DMS 273 treated with DMSO at 0.1 percent for 48 hours (cell line): ENCODE data around the gene PRTFDC1.
"Not testable (repeated sequence)": the region's sequence is repeated elsewhere in the genome, so short reads cannot be mapped to it uniquely, and the experiment has no call there.

Source experiments
- DNase-seq: peaks from one replicate; lab custom pipeline; 2025; lab: John Stamatoyannopoulos, UW

The PRTFDC1 gene

DNA sequence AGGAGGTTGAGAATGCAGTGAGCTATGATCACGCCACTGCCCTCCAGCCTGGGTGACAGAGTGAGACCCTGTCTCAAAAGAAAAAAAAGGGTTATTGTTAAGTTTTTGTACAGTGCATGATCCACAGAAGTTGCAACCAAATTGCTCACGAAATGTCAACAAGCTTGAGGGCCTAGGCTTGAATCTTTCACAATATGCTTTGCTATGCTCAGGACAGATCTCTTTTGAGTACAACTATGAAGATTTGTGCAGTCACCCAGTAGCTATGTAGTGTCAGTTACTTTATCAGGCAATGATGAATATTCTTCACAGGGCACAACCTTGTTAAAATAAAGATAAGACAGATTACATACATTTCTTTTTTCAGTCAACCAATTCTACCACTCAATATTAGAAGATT, 109.2 kb downstream of the PRTFDC1 start:
- DNase-seq: no peak

DNA sequence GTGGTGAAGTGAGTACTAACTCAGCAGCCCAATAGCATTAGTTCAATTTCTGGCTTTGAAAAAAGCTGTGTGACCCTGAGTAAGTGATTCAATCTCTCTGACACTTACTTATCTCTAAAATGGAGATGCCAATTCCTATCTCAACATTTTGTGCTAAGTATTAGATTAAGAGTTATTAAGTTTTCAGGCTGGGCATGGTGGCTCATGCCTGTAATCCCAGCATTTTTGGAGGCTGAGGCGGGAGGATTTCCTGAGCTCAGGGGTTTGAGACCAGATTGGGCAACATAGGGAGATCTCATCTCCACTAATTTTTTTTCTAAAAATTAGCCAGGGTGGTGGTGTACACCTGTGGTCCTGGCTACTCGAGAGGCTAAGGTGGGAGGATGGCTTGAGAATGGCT, 109.5 kb downstream of the PRTFDC1 start:
- DNase-seq: no peak

DNA sequence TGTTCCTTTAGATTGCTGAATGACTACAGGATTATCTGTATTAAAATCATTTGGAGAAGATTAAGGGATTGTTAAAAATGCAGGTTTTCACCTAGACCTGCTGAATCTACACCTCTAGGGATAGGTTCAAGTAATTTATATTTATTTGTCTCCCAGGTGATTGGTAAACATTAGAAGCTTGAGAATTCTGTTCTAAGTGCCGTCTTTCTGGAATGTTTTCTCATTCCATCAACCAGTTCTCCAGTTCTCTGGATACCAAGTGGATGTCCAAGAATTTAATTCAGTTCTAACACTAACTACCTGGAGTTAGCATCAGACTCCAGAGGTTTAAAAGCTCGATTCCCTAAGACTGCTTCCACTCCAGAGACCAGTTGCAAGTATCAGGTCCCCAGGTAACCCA, 110.9 kb downstream of the PRTFDC1 start:
- DNase-seq: no peak

DNA sequence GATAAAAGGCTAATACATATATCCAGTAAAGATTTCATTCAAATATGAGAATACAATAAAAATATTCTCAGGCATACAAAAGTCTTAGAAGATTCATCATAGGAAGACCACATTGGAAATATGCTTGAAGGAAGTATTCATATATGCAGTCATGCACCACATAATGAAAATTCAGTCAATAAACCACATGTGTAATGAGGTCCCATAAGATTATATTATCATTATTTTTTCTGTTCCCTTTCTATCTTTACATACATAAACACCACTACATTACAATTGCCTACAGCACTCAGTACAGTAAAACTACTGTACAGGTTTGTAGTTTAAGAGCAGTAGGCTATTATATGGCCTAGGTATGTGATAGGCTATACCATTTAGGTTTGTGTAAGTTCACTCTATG, 111.6 kb downstream of the PRTFDC1 start:
- no peak for DNase-seq

DNA sequence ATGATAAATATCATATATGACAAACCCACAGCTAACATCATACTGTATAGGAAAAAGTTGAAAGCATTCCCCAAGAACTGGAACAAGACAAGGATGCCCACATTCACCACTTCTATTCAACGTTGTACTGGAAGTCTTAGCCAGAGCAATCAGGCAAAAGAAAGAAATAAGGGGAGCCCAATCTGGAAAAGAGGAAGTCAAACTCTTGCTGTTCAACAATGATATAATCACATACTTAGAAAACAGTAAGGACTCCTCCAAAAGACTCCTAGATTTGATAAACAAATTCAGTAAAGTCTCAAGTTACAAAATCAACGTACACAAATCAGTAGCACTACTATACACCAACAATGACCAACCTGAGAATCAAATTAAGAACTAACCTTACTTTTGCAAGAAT, 114.6 kb downstream of the PRTFDC1 start:
- DNase-seq: not testable (repeated sequence)

DNA sequence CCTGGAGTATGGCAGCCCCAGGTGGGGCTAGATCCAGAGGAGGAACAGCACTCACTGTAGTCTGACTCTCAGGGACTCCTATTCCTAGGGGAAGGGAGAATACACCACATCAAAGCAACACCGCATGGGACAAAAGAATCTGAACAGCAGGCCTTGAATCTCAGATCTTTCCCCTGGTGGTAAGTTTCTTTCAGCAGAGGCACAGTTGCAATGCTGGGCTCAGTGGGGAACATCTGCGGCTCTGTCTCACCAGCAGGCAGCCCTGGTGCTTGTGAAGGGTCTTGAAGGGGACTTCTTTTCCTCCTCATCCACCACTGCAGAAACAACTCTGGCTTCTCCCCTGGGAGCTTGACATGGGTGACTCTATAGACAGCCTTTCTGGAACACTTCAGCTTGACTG, 117.5 kb downstream of the PRTFDC1 start:
- DNase-seq: no peak

DNA sequence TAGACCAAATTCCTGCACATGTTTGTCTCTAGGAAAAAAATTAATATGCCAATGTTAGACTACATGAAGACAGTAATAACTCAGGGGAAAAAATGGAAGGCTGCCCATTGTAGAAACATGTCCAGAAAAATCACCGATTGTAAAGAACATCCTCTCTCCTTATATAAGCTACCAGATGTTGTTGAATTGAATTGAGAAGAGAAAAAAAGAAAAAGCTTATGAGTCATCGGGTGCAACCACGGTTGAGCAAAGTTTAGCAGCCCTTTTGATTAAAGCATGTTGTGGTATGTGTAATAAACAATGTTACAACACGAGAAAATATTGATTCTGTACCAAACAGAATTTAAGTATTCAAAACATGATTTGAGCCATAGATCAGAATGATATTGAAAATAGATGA, 126.4 kb downstream of the PRTFDC1 start:
- peak; percentile 20 for DNase-seq

DNA sequence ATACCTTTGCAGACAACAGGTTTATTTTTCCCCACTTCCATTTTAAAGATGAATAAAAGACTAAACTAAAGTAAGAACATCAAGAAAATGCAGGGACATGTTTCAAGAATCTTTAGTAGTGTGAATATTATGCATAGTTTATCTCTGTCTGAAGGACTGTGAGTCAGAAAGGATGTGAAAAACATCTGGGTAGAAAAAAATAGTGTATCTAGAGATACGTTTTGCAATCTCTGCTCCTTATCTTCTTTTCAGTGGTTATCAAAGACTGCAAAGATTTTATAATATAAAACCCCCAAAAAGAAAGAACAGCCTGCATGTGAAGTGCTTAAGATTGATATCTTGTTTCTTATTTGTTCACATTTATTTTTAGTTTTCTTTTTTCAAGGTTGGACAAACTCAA, 126.9 kb downstream of the PRTFDC1 start:
- no peak for DNase-seq

DNA sequence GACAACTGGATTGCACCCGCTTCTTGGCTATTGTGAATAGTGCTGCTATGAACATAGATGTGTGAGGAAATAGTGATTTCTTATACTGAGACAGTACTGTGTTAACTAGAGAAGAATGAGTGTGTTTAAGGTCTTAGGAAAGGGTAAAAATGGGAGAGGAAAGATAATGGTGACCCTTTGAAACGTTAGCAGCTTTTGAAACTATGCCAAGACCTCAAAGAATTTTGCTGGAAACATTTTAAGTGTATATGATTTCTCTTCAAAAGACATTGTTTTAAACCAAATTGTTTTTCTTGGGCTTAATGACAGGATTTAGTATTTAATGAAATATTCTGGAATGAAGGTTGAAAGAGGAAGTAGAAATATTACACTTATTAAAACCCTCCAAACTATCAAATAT, 127.9 kb downstream of the PRTFDC1 start:
- no peak for DNase-seq

DNA sequence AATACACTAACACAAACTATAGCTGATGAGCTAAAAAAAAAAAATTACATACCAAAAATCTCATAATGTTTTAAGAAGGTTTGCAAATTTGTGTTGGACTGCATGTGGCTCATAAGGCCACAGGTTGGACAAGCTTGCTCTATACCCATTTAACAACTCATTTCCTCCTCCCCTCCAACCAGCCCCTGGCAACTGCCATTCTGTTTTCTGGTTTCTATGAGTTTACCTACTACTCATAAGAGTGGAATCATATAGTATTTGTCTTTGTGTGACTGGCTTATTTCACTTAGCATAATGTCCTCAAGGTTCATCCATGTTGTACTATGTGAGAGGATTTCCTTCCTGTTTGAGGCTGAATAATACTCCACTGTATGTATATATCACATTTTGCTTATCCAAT, 128.3 kb downstream of the PRTFDC1 start:
- no peak for DNase-seq

DNA sequence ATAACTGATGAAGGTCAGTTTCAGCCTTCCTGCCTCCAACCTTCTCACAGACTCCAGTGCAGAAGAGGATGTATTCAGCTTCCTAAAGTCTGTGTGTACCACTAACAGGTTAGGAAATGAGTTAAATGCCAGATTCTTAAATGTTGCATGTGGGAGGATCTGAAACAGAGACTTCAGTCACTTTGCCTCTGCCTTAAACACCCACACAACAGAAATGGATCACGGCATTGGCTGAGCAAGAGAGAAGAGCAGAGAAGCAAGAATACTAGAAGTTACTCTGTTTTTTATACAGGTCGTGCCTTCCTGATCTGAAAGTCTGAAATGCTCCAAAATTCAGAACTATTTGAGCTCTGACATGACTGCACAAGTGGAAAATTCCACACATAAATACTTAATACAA, 129.8 kb downstream of the PRTFDC1 start:
- no peak for DNase-seq

DNA sequence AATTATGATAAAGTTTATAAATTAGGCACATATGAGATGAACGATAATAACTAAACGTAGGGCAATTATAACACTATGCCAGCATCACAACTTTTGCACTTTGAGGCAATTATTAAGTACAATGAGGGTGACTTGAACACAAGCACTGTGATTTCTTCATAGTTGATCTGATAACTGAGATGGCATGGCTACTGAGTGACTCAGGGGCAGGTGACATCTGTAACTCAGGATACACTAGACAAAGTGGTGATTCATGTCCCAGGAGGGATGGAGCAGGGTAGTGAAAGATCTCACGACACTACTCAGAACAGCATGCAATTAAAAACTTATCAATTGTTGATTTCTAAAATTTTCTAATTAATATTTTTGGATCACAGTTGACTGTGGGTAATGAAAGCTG, 130.4 kb downstream of the PRTFDC1 start:
- DNase-seq: no peak

DNA sequence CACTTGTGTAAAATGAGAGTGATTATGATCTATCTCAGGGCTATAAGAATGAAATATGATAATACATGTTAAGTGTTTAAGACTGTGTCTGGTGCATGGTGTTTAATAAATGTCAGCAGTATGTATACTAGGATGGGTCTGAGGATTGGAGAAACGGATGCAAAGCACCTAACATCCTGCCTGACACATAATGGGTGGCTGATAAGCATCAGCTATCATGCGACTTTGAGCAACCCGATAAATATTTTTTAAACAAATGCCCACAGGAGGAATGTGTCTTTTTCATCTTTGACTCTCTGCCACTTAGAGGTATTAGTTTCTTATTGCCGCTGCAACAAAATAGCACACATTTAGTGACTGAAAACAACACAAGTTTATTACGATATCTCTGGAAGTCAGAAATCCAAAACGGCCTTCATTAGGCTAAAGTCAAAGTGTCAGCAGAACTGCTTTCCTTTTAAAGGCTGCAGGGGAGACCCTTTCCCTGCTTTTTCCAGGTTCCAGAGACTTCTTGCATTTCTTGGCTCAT, 135.5 kb downstream of the PRTFDC1 start:
- no peak for DNase-seq

DNA sequence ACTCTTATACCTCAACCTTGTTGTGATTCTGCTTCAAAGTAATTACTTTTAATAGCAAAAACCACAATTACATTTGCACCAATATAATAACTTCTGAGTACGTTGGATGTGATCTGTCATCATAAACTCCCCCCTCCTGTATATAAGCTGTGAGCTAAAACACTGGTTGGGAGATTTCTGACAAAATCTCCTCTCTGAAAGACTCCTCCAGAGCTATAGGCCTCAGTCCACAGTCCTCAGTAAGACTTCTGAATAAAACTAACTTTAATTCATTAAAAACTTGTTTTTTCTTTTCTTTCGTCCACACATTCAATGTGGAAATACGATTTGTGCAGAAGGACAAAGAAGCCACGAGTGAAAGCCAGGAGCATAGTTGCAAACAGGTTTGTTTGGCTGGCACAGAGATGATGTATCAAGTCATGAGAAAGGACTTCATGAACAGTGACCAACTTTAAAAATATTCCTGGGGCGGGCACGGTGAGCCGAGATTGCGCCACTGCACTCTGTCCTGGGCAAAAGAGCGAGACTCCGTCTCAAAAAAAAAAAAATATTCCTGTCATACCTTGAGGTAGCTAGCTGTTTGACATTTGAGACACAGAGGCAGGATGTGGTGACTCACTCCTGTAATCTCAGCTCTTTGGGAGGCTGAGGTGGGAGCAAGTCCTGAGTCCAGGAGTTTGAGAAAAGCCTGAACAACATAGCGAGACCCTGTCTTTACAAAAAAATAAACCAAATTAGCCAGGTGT, 137.7 kb downstream of the PRTFDC1 start:
- no peak for DNase-seq

DNA sequence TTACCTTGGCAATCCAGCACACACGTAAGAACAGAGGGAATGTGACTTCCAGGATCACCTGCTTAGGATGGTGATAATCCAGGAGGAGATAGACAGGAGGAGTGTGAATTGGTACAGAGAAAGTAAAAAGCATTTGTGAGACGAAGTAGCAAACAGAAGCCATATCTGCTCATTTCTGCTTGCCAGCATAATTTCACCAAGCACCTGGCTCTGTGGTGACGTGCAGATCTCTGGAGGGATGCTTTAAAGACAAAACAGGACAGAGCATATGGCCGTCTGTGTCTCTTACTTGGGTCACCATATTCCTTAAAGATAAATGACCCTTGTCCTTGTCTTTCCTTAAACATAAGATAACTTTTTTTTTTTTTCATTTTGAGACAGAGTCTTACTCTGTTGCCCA, 138.6 kb downstream of the PRTFDC1 start:
- DNase-seq: no peak

DNA sequence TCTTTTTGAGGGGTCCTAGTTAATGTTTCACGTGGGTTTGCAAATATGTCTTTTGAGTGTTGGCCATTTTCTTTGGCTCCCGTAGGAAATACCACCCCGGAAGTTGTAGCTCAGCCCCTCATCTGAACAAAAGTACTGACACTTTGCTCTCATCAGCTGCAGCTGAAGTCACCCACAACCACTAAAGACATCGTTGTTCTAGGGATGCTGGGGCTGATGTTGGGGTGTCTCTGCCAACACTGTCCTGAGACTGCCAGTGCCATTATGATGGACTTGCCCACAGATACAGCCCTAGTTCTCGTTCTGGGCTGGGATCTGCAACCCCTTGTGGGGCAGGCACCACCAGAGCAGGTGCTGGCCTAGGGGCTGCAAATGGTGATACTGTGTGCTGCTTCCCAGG, 146.1 kb downstream of the PRTFDC1 start:
- no peak for DNase-seq

DNA sequence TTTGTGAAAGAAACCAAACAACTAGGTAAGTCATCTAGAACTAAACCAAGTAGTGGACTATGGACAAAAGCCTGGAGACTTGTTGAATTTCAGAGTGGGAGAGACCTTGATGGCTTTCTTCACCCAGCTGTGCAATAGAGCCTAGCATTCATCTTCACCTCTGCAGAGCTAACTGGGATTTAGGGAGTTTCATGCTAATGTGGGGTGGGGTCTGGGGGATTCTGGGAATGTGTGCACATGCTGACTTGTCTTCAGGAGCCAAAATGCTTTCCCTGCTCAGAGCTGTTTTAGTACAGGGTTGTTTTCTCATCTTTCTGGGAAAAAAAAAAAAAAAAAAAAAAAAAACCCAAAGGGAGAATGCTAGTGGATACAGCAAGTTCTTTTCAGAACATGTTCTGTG, 147.4 kb downstream of the PRTFDC1 start:
- no peak for DNase-seq

DNA sequence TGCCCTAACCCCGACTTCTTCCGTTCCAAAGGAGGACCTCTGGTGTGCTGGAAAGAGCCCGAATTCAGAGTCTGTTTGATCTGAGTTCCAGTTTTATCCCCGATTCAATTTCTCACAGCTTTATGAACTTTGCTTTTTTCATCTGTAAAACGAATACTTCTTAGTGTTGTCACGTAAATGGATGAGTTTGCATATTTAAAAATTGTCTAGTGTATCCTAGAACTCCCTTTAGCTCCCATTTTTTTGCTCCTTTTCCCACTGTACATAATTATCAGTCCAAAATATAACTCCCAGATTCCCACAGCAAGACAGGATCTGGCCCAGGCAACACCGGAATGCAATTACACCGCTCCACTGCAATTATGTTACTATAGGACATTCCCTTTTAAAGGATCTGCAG, 148.0 kb downstream of the PRTFDC1 start:
- no peak for DNase-seq

DNA sequence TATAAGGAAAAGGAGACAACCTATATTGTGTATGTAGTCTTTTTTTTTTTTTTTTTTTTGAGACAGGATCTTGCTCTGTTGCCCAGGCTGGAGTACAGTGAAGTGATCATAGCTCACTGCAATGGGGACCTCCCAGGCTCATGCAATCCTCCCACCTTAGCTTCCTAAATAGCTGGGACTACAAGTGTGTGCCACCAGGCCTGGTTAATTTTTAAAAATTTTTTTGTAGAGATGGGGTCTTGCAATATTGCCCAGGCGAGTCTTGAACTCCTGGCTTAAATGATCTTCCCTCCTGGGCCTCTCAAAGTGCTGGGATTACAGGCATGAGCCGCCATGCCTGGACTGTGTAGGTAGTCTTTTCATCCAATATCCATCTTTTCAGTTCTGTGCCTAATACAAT, 150.0 kb downstream of the PRTFDC1 start:
- DNase-seq: no peak

DNA sequence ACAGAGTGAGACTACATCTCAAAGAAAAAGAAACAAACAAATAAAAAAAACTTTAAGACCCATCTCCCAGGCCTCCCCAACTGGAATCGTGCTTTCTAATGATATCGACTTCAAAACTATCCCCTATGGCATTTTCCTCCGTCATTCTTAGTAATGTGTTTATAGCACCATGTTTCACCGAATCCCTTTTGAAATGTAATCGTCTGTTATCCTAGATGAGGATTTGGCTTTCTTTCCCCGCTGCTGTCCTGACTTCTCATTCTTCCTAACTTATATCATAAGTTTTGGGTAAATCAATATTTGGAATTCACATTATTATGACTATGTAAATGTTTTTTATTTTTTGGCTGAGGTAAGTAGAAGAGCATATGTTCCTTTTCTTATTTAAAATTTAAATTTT, 151.5 kb downstream of the PRTFDC1 start:
- no peak for DNase-seq
